8988T (cell line): ENCODE results near the gene SYP.
A peak's percentile ranks its signal among the peaks of the same experiment; 100 is the strongest.
"Not testable (repeated sequence)": the region's sequence is repeated elsewhere in the genome, so short reads cannot be mapped to it uniquely, and the experiment has no call there.

Experiments used
- DNase-seq: peaks from one replicate; pipeline ENCODE4 v3.0.0; 2011

The SYP gene

DNA sequence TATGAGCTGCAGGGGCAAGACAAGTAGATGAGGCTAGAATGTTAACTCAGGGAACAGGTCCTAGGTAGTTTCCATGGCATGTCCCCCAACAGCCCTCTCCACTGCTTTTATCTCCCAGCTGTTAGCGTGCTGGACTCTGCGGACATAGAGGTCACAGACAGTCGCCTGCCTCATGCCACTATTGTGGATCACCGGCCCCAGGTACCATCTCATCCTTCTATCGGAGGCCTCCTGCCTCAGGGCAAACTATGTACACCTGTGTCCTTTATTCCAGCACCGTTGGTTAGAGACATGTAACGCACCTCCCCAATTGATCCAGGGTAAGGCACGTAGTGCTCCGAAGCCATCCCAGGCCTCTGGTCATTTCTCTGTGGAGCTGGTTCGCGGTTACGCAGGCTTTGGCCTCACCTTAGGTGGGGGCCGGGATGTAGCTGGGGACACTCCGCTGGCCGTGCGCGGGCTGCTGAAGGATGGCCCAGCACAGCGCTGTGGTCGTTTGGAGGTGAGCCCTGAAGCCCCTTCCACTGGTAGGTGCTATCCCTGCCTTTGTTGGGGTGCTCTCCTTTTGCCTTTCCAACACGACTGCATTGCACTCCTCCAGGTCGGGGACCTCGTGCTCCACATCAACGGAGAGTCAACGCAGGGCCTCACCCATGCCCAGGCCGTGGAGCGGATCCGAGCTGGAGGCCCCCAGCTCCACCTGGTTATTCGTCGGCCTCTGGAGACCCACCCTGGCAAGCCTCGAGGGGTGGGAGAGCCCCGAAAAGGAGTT lies 35.2 kb downstream of the SYP start:
- DNase-seq, result no peak

DNA sequence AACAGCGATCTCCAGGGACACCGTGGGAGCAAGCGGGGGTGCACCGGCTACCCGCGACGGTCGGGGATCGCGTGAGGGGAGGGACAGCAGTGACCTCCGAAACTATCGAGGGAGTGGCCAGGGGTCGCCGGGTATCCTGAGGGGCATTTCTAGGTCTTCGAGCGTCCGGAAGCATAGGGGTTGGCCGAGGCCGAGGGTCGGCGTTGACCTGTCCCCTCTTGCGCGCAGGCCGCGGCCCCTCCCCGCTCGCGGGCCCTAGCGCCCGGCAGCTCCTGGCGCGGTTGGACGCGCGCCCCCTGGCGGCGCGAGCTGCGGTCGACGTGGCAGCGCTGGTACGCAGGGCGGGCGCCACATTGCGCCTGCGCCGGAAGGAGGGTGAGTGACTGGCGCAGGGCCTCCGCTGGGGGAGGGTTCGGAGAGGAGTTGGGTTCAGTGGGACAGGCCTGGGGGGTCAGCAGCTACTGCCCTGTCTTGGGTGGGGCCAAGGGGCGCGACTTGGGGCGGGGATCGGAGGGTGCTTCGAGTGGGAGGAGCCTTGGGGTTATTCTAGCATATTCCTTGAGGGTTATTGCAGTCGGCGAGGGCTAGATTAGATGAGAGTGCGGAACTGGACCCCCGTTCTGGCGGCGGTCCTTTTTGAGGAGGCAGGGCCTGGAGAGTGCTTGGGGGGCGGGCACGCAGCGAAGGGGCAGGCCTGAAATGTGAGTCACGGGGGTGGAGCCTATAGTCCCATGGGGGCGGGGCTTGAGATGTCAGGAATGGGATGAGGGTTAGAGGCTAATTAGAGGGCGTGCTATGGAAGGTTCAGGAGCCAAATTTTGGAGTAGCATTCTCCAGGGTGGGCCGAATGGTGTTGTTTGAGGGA lies 36.2 kb downstream of the SYP start:
- no peak for DNase-seq

DNA sequence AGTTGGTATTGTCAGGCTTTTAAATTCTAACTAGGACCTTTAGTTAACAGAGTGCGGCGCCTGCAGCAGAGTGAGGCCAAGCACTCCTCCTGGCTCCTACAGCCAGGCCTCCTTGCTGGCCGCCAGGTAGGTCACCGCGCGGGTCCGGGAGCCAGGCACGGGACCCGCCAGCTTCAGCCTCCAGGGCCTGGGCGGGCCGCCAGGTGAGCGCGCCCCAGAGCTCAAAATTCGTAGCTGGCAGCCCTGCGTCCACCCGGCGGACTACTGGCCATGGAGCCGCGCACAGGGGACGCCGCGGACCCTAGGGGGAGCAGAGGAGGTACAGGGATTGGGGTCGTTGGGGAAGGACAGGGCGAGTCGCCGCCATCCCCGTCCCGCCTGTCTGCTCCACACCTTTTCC lies 37.4 kb downstream of the SYP start, which contains the start of gene MAGIX:
MAGIX (plus strand) TSS at position 139 of the 400 bp plus-strand sequence; CDS start at position 271, 132 bp downstream.
- DNase-seq, result no peak

DNA sequence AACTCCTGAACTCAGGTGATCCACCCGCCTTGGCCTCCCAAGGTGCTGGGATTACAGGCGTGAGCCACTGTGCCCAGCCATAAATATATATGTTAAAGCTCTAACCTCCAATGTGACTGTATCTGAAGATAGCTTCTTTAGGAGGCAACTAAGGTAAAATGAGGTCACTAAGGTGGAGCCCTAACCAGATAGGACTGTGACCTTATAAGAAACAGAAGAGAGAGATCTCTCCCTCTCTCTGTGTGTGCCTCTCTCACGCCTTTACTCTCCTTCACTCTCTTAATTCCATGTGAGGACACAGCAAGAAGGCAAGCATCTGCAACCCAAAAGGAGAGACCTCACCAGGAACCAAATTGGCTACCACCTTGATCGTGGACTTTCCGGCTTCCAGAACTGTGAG lies 38.4 kb downstream of the SYP start:
- no peak for DNase-seq

DNA sequence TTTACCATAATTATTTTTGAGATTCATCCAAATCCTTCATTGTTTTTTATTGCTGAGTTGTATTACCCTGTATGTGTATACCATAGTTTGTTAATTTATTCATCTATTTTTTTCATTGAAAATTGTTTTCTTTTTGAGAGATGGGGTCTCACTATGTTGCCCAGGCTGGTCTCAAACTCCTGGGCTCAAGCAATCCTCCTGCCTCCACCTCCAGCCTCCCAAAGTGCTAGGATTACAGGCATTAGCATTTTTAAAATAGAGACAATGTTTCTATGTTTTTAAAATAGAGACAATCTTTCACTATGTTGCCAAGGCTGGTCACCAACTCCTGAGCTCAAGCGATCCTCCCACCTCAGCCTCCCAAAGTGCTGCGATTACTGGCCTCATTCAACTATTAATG lies 39.1 kb downstream of the SYP start:
- no peak for DNase-seq

DNA sequence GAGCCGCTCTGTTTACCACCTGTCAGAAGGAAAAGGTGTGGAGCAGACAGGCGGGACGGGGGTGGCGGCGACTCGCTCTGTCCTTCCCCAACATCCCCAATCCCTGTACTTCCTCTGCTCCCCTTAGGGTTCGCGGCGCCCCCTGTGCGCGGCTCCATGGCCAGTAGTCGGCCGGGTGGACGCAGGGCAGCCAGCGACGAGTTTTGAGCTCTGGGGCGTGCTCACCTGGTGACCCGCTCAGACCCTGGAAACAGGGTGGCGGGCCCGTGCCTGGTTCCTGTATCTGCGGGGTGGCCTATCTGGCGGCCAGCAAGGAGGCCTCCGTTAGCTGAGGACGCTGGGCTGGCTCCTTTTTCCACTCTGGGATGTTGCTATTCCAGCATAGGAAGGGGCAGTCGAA lies 42.8 kb downstream of the SYP start:
- no peak for DNase-seq

DNA sequence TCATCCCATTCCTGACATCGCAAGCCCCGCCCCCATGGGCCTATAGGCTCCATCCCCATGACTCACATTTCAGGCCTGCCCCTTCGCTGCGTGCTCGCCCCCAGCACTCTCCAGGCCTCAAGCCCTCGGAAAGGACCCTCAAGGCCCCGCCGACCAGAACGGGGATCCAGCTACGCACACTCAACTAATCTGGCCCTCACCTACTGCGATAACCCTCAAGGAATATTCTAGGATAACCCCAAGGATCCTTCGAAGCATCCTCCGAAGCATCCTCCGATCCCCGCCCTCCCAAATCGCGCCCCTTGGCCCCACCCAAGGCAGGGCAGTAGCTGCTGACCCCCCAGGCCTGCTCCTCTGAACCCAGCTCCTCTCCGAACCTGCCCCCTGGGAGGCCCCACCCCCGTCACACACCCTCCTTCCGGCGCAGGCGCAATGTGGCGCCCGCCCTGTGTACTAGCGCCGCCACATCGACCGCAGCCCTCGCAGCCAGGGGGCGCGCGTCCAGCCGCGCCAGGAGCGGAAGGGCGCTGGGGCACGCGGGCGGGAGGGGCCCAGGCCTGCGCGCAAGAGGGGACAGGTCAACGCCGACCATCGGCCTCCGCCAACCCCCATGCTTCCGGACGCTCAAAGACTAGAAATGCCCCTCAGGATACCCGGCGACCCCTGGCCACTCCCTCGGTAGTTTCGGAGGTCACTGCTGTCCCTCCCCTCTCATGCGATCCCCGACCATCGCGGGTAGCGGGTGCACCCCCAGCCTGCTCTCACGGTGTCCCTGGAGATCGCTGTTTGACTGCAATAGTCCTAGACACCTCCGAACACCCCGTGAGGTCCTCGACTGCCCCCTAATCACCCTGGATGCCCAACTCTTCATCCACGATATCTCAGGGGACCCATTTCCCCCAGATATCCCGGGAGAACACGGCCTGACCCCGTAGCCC lies 43.8 kb downstream of the SYP start:
- peak; percentile 66 for DNase-seq

DNA sequence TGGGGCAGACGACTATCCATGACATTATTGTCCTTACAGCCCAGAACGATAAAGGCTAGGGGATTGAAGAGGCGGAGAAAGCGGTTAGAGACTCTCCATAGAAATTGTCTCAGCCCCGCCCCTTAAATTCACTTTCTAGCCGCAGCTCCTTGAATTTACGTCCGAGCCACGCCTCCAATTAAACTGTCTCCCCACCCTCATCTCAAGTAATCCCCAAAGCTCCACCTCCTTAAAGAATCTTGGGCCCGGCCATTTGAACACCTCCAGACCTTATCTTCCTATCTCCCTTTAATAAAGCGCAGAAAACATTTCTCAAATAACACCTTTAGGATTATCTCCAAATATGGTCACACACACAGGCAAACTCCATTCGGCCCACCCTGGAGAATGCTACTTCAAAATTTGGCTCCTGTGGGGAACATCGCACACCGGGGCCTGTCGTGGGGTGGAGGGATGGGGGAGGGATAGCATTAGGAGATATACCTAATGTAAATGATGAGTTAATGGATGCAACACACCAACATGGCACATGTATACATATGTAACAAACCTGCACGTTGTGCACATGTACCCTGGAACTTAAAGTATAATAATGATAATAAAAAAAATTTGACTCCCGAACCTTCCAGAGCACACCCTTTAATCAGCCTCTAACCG lies 44.6 kb downstream of the SYP start:
- DNase-seq, result no peak

DNA sequence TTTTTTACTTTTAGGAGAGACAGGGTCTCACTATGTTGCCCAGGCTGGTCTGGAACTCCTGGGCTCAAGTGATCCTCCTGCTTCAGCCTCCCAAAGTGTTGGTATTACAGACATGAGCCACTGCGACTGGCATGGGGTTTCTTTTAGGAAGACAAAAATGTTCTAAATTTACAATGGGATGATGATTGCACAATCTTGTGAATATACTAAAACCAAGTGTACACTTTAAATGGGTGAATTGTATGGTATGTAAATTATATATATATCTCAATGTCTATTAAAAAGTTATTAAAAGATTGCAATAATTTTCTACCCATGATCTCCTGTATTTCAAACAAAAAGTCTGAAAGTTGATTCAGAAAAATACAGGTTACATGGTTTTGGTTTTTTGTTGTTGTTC lies 46.5 kb downstream of the SYP start:
- DNase-seq, result no peak

DNA sequence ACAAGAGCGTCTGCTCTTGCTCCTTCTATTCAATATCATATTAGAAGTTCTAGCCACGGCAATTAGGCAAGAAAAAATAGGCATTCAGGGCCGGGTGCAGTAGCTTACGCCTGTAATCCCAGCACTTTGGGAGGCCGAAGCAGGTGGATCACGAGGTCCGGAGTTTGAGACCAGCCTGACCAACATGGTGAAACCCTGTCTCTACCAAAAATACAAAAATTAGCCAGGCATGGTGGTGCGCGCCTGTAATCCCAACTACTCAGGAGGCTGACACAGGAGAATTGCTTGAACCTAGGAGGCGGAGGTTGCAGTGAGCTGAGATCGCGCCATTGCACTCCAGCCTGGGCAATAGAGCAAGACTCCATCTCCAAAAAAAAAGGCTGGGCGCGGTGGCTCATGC lies 50.7 kb downstream of the SYP start:
- DNase-seq, result not testable (repeated sequence)

DNA sequence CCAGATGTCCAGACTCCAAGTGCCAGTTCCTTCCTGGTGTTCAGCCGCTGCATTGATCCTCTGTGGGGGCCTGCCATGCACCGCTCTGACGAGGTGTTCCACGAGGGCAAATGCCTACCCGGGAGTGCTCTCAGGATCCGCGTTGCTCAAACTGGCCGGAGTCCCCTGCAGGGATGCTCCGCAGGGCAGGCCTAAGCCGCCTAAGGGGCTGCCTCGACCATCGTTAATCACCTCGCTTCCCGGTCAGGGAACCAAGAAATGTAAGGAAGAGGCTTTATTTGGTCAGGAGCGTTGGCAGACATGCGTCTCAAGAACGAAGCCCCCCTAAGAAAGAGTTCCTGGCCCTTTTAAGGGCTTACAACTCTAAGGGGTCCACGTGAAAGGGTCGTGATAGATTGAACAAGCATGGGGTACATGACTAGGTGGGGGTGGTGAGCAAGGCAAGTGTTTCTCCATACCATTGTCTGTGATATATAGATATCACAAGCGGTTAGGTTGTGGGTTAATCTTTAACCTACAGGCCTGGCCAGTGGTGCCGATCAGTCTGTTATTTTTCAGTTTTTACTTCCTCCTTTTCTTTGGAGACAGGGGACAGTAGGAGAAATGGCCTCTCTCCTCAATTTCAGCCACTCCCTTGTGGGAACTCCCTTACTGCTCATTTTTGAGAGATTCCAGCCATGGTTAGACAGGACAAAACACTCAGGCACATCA lies 51.4 kb downstream of the SYP start:
- not testable (repeated sequence) for DNase-seq

DNA sequence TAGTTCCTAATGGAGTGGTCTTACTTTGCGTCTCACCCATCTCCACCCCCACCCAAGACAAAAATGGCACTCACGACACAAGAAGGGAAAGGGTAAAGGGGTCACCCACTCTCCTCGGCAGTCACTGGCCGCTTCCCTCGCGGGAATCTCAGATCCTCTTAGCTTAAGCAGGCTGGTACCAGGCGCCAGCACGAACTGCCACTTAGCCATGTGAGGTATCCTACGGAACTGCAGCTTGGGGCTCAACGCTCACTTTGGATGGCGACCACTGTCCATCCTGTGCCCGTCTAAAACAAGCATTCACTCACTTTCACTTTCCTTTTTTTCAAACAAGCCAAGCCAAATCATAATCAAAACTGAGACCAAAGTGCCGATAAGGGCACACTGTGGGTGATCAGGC lies 52.1 kb downstream of the SYP start:
- DNase-seq, result no peak

DNA sequence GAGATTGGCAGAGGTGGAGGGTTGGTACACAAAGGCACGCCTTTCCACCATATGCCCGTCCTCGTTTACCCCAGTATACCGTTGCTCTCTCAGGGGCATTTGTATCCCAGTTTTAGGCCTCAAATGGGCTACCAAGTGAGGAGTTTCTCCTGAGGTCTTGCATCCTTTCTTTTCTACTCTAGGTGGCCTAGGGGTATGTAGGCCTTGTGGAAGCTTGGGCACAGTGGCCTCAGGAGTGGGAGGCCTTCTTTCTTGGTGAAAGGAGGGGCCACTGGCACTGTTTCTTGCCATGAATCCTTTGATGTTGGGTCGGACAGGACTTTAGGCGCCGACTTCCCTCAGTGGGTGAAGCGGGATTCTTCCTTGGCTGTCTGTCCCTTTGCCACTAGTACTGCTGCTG lies 52.7 kb downstream of the SYP start:
- DNase-seq, result no peak

DNA sequence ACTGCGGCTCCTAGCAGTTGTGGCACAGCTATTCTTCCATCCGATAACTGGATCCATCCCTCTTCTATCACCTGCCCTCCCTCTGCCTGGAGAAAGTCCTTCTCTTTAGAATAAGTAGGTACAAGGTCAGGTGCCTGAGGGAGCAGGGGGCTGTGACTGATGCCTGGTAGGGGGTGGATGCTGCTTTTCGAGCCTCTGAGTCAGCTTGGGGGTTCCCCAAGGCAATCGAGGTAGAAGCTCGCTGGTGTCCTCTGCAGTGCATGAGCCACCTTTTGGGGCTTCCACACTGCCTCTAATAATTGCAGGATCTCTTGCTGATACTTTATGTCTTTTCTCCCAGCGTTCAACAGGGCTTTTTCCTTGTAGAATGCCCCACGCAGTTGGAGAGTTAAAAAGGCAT lies 56.8 kb downstream of the SYP start:
- not testable (repeated sequence) for DNase-seq

DNA sequence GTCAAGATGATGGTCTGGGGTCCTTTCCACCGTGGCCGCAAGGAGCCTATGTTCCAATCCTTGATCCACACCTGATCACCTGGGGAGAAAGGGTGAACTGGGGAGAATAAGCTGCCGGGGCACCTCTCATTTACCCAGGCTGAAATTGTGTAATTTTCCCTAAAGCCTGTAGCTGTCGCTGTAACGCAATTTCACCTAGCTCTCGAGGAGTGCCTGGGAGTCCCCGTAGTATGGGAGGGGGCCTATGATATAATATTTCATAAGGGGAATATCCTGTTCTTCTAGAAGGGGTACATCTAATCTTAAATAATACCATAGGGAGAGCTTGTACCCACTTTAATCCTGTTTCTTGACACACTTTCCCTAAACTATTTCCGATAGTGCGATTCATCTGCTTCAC lies 57.7 kb downstream of the SYP start:
- DNase-seq, result not testable (repeated sequence)

DNA sequence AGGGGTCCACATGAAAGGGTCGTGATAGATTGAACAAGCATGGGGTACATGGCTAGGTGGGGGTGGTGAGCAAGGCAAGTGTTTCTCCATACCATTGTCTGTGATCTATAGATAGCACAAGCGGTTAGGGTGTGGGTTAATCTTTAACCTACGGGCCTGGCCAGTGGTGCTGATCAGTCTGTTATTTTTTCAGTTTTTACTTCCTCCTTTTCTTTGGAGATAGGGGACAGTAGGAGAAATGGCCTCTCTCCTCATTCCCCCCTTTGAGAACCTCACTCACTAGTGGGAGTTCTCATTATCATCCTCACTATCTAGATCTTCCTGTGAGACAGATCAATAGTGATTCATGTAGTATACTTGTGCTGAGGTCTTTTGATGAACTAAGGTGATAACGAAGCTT lies 60.3 kb downstream of the SYP start:
- no peak for DNase-seq
